Upper lobe of left lung (tissue), 4 donors: ENCODE measurements around the gene CMTR1.

Source experiments
- EP300 ChIP-seq, 4 donors: sonication (generic); formaldehyde crosslinking; IDR thresholded peaks; one replicate each; pipeline ENCODE4 v1.5.1; 2017; ENCODE audit warnings: antibody characterized with exemption in 4 of 4, control low read depth in 2 of 4
- POLR2AphosphoS5 ChIP-seq, 2 donors: sonication (generic); formaldehyde crosslinking; IDR thresholded peaks; one replicate each; pipeline ENCODE4 v1.5.1; 2017; ENCODE audit warnings: antibody characterized with exemption in 2 of 2
- TF ChIP-seq, protein P1 (sequence below), 6 experiments: fragments of 450-650 bp in 4 of 6; fragments of 200-600 bp in 2 of 6; sonication (generic) in 2 of 6; IDR thresholded peaks; one replicate each; pipeline ENCODE4 v1.5.1; 2016 to 2019; ENCODE audit warnings: antibody characterized with exemption in 6 of 6

DNA sequence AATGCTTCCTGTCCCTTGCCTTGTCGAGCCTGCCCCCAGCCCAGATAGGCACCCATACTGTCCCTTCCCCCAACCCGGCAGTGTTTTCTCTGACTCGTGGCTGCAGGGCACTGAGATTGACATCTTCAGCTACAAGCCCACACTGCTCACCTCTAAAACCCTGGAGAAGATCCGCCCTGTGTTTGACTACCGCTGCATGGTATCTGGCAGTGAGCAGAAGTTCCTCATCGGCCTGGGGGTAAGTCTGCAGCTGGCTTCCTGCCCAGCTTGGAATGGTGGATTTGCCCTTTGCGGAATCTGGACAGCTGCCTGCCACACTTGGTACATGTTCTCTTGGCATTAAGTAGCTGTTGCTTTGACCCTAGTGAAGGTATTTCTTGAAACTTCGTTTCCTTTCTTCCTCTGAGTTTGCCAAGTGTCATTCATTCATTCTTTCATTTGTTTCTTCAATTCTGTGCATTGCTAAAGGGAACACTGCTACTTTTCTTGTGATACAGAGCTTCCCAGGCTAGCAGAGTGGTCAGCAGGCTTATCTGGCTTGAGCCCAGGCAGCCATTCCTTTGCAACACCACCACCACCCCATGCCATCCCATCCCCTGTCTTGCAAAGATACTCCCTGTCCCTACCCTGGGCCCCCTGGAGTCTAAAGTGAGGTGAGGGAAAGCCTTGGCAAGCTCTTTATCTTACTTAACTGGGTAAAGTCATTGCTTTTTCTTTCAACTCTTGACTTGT lies 40.5 kb downstream of the CMTR1 start:
- TF ChIP-seq, protein P1, sequence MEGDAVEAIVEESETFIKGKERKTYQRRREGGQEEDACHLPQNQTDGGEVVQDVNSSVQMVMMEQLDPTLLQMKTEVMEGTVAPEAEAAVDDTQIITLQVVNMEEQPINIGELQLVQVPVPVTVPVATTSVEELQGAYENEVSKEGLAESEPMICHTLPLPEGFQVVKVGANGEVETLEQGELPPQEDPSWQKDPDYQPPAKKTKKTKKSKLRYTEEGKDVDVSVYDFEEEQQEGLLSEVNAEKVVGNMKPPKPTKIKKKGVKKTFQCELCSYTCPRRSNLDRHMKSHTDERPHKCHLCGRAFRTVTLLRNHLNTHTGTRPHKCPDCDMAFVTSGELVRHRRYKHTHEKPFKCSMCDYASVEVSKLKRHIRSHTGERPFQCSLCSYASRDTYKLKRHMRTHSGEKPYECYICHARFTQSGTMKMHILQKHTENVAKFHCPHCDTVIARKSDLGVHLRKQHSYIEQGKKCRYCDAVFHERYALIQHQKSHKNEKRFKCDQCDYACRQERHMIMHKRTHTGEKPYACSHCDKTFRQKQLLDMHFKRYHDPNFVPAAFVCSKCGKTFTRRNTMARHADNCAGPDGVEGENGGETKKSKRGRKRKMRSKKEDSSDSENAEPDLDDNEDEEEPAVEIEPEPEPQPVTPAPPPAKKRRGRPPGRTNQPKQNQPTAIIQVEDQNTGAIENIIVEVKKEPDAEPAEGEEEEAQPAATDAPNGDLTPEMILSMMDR (IDR thresholded peaks at IDR 0.05), result no peak
- TF ChIP-seq POLR2AphosphoS5 (IDR thresholded peaks at IDR 0.05) (no peak), EP300 (IDR thresholded peaks at IDR 0.05) (no peak)
